MM.1S (cell line): ENCODE data around the gene ELMO1.
A peak's percentile ranks its signal among the peaks of the same experiment; 100 is the strongest.

Source experiments
- DNase-seq: peaks from one replicate; pipeline ENCODE4 v3.0.0-alpha.2; 2015
- H2AFZ ChIP-seq: fragments of 300-600 bp; sonication (generic); 2 replicates; pipeline ENCODE4 v1.6.0; 2016; ENCODE audit warnings: antibody characterized with exemption, low read length
- H3F3A ChIP-seq: fragments of 300-600 bp; sonication (generic); 2 replicates; pipeline ENCODE4 v1.6.1; 2016; ENCODE audit warnings: mild to moderate bottlenecking, antibody characterized with exemption, low read length, moderate library complexity, mixed read lengths; ENCODE audit not compliant: insufficient read depth
- H3K27ac ChIP-seq: fragments of 300-600 bp; sonication (generic); 2 replicates; pipeline ENCODE4 v1.5.1; 2016; ENCODE audit warnings: mild to moderate bottlenecking, low read length
- H3K27me3 ChIP-seq: fragments of 300-600 bp; sonication (generic); replicated peaks from 2 replicates; pipeline ENCODE4 v1.6.0; 2016; ENCODE audit warnings: low read length; ENCODE audit not compliant: insufficient read depth
- H3K36me3 ChIP-seq: fragments of 300-600 bp; sonication (generic); replicated peaks from 2 replicates; pipeline ENCODE4 v1.6.1; 2016; ENCODE audit warnings: mild to moderate bottlenecking, low read length, mixed read lengths; ENCODE audit not compliant: insufficient read depth
- H3K4me1 ChIP-seq: fragments of 300-600 bp; sonication (generic); 2 replicates; pipeline ENCODE4 v1.6.1; 2016; ENCODE audit warnings: low read length, mixed read lengths
- H3K4me2 ChIP-seq: fragments of 300-600 bp; sonication (generic); 2 replicates; pipeline ENCODE4 v1.6.0; 2016; ENCODE audit warnings: low read depth, low read length
- H3K4me3 ChIP-seq: fragments of 300-600 bp; sonication (generic); 2 replicates; pipeline ENCODE4 v1.5.1; 2016; ENCODE audit warnings: low read length, mixed read lengths
- H3K79me2 ChIP-seq: fragments of 300-600 bp; sonication (generic); 2 replicates; pipeline ENCODE4 v1.6.1; 2016; ENCODE audit warnings: mixed run types, low read length, mixed read lengths
- H3K9ac ChIP-seq: fragments of 300-600 bp; sonication (generic); 2 replicates; pipeline ENCODE4 v1.6.1; 2016; ENCODE audit warnings: low read length, mixed read lengths
- H3K9me2 ChIP-seq: fragments of 300-600 bp; sonication (generic); replicated peaks from 2 replicates; pipeline ENCODE4 v1.6.1; 2016; ENCODE audit warnings: mild to moderate bottlenecking, low read length, mixed read lengths; ENCODE audit not compliant: insufficient read depth
- H3K9me3 ChIP-seq: fragments of 300-600 bp; sonication (generic); replicated peaks from 2 replicates; pipeline ENCODE4 v1.6.1; 2016; ENCODE audit warnings: mild to moderate bottlenecking, low read length, mixed read lengths; ENCODE audit not compliant: insufficient read depth
- H4K20me1 ChIP-seq: fragments of 300-600 bp; sonication (generic); 2 replicates; pipeline ENCODE4 v1.6.1; 2016; ENCODE audit warnings: mild to moderate bottlenecking, low read length, moderate library complexity, mixed read lengths; ENCODE audit not compliant: insufficient read depth
- EZH2 ChIP-seq: fragments of 300-600 bp; sonication (generic); optimal IDR thresholded peaks from 2 replicates; pipeline ENCODE3; 2017; ENCODE audit warnings: low read depth, mild to moderate bottlenecking, antibody characterized with exemption, low read length, mixed read lengths
- EZH2phosphoT487 ChIP-seq: fragments of 300-600 bp; sonication (generic); IDR thresholded peaks from 2 replicates; pipeline ENCODE4 v1.6.1; 2018; ENCODE audit warnings: antibody characterized with exemption, low read length
- TF ChIP-seq, protein P1 (sequence below): fragments of 300-600 bp; sonication (generic); IDR thresholded peaks from 2 replicates; pipeline ENCODE4 v1.5.1; 2016; ENCODE audit warnings: antibody characterized with exemption, low read length, mixed read lengths

ELMO1 gene

DNA sequence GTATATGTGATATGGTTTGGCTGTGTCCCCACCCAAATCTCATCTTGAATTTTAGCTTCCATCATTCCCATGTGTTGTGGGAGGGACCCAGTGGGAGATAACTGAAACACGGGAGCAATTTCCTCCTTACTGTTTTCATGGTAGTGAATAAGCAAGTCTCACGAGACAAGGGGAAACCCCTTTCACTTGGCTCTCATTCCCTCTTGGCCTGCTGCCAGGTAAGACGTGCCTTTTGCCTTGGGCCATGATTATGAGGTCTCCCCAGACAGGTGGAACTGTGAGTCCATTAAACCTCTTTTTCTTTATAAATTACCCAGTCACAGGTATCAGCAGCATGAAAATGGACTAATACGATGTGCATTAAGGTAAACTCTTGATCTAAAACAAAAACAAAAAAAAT, 367.2 kb downstream of the ELMO1 start:
- peak; percentile 47 for DNase-seq
- no peaks in the 10 kb centered on the region for H3K4me1 ChIP-seq

DNA sequence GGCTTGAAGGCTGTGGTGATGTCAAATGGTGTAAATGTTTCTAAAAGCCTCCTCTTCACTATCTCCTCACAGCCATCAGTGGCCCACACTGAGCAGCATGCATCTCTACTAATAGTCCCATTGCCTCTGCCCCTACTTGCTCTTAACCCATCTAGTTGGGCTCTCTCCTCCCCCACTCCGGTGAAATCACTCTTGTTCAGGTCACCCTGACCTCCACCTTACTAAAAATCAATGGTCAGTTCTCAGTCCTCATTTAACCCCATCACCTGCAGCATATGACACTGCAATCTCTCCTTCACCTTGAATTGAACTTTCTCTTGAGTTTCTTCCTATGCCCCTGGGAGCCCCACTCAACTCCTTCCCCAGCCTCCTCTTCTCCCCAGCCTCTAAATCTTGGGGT, 369.2 kb downstream of the ELMO1 start:
- Histone ChIP-seq H3K9ac (no peak overlapping the region), H2AFZ (no peak overlapping the region), H3K9me2 (no peaks in the 10 kb centered on the region), H3K27me3 (no peaks in the 10 kb centered on the region), H3F3A (no peaks in the 10 kb centered on the region), H3K4me3 (no peak overlapping the region), H4K20me1 (no peaks in the 10 kb centered on the region), H3K36me3 (no peaks in the 10 kb centered on the region), H3K4me1 (no peaks in the 10 kb centered on the region), H3K79me2 (no peaks in the 10 kb centered on the region), H3K9me3 (no peaks in the 10 kb centered on the region), H3K27ac (no peak overlapping the region), H3K4me2 (no peak overlapping the region)
- TF ChIP-seq EZH2phosphoT487 (no peak), EZH2 (no peak)
- TF ChIP-seq, protein P1, sequence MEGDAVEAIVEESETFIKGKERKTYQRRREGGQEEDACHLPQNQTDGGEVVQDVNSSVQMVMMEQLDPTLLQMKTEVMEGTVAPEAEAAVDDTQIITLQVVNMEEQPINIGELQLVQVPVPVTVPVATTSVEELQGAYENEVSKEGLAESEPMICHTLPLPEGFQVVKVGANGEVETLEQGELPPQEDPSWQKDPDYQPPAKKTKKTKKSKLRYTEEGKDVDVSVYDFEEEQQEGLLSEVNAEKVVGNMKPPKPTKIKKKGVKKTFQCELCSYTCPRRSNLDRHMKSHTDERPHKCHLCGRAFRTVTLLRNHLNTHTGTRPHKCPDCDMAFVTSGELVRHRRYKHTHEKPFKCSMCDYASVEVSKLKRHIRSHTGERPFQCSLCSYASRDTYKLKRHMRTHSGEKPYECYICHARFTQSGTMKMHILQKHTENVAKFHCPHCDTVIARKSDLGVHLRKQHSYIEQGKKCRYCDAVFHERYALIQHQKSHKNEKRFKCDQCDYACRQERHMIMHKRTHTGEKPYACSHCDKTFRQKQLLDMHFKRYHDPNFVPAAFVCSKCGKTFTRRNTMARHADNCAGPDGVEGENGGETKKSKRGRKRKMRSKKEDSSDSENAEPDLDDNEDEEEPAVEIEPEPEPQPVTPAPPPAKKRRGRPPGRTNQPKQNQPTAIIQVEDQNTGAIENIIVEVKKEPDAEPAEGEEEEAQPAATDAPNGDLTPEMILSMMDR: no peak
- no peak for DNase-seq

More for the DNA sequence above, 367.2 kb downstream of the ELMO1 start:
- no peaks in the 10 kb centered on the region for H3F3A ChIP-seq
- H3K27ac ChIP-seq: no peak overlapping the region
- no peaks in the 10 kb centered on the region for H4K20me1 ChIP-seq
- no peaks in the 10 kb centered on the region for H3K9me2 ChIP-seq
- TF ChIP-seq, protein P1: no peak
- TF ChIP-seq EZH2phosphoT487 (no peak), EZH2 (no peak)
- no peaks in the 10 kb centered on the region for H3K36me3 ChIP-seq
- no peaks in the 10 kb centered on the region for H3K79me2 ChIP-seq
- no peak overlapping the region for H3K4me3 ChIP-seq
- H3K27me3 ChIP-seq: no peaks in the 10 kb centered on the region
- H3K4me2 ChIP-seq: no peak overlapping the region
- H3K9me3 ChIP-seq: no peaks in the 10 kb centered on the region
- no peak overlapping the region for H3K9ac ChIP-seq
- H2AFZ ChIP-seq: no peak overlapping the region

DNA sequence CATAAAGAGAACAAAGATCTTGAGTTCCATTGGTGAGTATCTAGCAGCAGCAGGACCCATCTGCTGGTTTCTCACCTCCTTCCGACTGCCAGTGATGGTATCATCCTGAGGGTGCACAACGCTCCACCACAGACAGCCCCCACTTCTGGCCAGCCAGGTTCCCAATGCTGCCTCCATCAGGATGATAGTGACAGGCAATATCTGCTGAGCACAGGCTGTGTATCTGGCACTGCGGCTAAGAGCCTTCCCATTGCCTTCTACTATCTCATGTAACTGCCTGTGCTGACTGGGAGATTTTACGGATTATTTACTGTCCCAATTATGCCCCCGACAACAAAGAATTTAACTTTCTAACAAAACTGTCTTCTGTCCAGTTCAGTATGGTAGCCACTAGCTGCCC, 372.0 kb downstream of the ELMO1 start:
- Histone ChIP-seq H3K4me3 (no peak overlapping the region), H2AFZ (no peak overlapping the region), H3K36me3 (no peaks in the 10 kb centered on the region), H3K4me2 (no peak overlapping the region), H3K27ac (no peak overlapping the region), H4K20me1 (no peaks in the 10 kb centered on the region), H3K27me3 (no peaks in the 10 kb centered on the region), H3K79me2 (no peaks in the 10 kb centered on the region), H3K9me2 (no peaks in the 10 kb centered on the region), H3K9me3 (no peaks in the 10 kb centered on the region), H3K4me1 (no peaks in the 10 kb centered on the region), H3F3A (no peaks in the 10 kb centered on the region), H3K9ac (no peak overlapping the region)
- no peak for DNase-seq
- TF ChIP-seq EZH2: no peak

DNA sequence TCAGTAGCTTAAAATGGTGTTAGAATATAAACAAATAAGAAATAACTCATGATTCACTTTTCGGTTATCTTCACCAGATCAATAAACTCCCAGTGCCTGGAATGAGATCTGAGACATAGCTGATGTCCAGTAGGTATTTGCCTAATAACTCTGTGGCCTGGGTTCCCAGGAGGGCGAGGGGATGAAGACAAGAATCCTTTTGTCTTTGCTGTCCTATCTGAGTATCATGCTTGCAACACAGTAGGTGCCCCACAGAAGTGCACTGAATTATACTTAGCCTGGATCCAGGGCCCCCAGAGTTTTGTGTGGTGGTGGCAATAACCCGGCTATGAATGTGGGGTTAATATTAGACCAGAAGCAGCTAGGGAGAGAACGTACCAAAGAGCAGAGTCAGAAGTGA, 374.3 kb downstream of the ELMO1 start:
- Histone ChIP-seq H3K9me2 (no peaks in the 10 kb centered on the region), H3K79me2 (no peaks in the 10 kb centered on the region), H4K20me1 (no peaks in the 10 kb centered on the region), H3K9ac (no peak overlapping the region), H3K4me3 (no peak overlapping the region), H3K4me1 (no peaks in the 10 kb centered on the region), H2AFZ (no peak overlapping the region), H3K36me3 (no peaks in the 10 kb centered on the region), H3K27me3 (no peaks in the 10 kb centered on the region), H3F3A (no peaks in the 10 kb centered on the region), H3K9me3 (no peaks in the 10 kb centered on the region), H3K27ac (no peak overlapping the region), H3K4me2 (no peak overlapping the region)
- no peak for TF ChIP-seq EZH2
- TF ChIP-seq, protein P1: no peak
- no peak for TF ChIP-seq EZH2phosphoT487
- no peak for DNase-seq
